Measurements from ENCODE around the gene CLMN.
A peak's percentile ranks its signal among the peaks of the same experiment; 100 is the strongest.
"Not testable (repeated sequence)": the region's sequence is repeated elsewhere in the genome, so short reads cannot be mapped to it uniquely, and the experiment has no call there.

The CLMN gene

DNA sequence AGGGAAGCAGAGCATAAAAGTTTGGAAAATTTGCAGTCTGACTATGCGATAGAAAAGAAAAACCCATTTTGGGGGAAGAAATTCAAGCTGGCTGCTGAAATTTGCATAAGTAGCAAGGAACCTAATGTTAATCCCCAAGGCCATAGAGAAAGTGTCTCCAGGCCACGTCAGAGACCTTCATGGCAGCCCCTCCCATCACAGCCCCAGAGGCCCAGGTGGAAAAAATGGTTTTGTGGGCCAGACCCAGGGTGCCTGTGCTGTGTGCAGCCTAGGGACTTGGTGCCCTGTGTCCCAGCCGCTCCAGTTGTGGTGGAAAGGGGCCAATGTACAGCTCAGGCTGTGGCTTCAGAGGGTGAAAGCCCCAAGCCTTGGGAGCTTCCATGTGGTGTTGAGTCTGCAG, 35.9 kb downstream of the CLMN start:
- not testable (repeated sequence) for DNase-seq

DNA sequence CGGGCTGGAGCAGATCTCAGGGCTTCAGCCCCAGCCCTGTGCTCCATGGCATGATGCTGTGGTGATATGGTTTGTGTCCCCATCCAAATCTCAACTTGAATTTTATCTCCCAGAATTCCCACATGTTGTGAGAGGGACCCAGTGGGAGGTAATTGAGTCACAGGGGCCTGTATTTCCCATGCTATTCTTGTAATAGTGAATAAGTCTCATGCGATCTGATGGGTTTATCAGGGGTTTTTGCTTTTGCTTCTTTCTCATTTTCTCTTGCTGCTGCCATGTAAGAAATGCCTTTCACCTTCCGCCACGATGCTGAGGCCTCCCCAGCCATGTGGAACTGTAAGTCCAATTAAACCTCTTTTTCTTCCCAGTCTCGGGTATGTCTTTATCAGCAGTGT, 36.7 kb downstream of the CLMN start:
- DNase-seq: not testable (repeated sequence)

DNA sequence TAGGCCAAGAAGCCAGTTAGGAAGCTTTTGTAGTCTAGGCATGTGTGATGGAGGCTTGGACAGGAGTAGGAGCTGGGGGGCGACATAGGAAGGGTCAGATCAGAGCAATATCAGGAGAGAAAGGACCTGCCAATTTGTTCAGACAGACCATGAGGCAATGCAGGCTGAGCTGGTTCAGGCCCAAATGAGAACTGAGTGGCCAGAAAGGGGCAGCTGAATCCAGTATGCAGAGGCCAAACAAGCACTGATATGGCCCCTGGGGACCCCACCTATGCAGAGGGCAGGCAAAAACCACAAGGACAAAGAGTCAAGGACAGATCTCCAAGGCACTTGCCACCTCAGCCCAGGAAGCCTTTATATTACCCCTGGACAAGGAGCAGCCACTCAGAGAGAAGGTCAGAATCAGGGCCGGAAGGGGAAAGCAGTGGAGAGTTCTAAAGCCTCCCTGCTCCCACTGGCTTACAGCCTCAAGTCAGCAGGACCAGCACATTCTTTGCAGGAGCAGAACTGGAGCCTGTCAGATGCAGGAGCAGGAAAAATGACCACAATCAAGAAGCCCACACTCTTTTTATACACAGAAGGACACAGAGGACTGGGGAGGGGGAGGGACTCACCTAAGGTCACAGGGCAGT, 37.2 kb downstream of the CLMN start:
- DNase-seq: no peak

DNA sequence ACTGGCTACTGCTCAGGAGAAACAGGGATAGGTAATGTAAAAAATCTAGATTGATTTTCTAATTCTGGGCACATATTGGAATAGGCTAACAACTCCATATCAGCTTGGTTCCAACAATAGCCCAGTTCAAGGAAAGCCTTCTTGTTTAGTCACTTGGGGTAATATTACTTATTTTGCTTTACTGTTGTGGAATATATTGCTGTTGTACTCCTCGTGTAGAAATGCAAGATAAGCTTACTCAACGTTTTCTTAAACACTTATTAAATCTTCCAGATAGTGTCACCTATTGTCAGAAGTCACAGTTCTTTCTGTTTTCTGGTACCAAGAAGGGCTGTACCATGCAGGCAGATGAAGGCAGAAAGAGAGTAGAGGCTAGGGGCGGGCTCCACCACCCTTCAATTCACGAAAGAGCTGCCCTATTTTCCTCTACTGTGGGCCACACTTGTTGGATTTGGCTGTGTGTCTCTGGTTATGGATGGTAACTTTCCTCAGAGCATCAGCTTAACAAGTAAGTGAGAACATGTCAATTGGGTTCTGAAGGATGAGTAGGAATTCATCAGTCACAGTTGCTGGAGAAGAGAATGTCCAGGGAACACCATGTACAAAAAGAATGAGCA, 38.0 kb downstream of the CLMN start:
- DNase-seq: no peak

DNA sequence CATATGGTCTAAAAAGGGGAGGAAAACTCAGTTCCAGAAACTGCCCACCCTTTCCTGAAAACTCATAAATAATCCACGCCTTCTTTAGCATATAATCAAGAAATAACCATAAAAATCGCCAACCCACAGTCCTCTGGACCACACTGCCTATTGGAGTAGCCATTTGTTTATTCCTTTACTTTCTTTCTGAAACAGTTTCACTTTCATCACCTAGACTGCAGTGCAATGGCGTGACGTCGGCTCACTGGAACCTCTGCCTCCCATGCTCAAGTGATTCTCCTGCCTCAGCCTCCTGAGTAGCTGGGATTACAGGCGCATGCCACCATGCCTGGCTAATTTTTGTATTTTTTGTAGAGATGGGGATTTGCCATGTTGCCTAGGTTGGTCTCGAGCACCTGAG, 44.2 kb downstream of the CLMN start:
- no peak for DNase-seq

DNA sequence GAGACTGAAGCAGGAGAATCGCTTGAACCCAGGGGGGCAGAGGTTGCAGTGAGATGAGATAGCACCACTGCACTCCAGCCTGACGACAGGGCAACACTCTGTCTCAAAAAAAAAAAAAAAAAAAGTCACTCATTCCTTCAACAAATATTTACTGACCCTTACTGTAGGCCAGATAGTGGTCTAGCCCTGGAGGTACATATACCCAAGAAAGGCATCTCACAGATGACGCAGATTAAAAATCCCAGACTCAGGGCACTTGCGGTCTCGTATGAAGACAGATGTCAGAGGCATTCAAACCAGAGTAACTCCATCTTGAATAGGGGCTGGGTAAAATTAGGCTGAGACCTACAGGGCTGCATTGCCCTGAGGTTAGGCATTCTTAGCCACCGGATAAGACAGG, 44.8 kb downstream of the CLMN start:
- no peak for DNase-seq

DNA sequence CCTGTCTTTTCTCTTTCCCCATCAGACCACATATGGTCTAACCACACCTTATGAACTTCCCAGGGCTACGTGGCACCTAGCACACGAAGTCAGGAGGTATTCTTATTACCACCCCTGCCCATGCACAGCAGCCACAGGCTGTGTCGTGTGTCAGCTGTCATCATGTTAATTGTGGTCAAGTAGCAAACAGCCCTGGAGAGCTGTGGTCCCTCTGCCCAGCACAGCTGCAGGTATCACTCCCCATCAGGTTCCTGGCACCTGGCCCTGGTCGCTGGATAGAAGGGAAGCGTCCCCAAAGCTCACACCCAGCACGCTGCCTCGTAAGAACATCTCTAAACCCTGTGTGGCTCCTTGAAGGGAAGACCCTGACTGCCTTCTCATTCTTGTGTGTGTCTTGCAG, 45.4 kb downstream of the CLMN start:
- peak; percentile 54 for DNase-seq

DNA sequence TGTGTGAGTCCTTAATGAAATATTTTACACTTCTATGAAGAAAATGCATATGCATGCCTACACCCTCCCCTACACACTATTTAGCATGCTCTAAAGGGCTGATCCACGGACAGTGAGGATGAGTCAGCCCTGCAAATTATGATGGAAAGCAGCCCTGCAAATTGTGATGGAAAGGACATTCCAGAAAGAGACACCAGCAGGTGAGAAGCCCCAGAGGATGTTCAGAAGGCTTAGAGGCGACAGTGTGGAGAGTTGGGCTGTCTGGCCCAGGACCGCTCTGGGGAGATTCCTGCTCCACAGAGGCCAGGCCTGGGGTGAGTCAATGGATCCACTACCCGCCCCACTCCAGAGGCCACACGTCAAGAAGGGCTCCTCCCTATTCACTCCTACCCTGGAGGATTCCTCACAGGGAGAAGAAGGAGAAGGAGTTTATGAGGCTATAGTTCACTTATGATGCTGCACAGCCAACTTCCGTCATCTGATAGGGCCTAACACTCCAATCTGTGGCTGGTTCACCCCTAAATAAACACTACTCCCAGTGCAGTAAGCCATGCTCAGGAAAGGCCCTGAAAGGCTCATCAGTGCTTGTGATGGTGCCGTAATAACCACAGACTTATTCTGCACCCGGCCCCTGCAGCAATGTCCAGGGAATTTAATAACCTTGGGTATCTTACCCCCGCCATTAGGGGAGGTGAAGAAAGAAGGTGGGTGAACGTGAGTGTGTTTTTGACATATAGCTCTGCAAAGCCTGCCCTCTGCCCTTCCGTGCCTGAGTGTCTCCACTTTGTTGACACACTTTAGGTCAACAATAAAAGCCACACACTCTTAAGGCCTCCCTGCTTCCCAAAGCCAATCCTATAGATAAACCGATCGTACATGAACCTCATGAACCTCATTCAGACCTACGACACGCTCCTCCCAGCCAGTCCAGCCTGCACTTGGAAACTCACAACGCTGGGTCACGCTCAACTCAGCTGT, 46.4 kb downstream of the CLMN start:
- DNase-seq: peak; percentile 27

DNA sequence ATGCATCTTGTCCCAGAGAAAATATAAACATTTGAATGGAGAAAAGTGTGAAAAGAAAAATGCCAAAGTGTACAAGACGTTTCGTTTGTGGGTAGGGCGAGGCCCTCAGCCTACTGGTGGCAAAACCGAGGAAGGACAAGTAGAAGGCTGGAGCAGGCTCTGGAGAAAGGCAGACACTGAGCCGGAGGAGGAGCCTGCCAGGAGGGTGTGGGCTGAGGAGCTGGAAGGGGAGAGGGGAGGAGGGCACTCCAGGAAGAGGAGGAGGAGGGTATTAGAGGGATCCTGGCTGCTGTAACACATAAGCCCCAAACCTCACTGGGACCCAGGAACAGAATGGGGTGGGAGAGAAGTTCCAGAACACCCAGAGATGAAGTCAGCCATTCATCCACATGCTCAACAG, 47.7 kb downstream of the CLMN start:
- DNase-seq: no peak

DNA sequence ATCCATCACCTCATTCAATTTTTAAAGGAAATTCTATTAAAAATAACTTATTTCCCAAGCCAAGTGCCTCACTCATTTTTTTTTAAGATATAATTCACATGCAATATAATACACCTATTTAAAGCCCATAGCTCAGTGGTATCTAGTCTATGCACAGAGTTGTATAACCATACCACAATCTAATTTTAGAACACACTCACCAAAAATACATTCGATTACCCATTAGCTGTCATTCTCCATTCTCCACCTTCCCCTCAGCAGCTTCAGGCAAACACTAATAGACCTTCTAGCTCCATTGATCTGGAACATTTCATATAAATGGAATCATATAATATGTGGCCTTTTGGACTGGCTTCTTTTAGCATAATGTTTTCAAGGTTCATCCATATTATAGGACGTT, 49.5 kb downstream of the CLMN start:
- no peak for DNase-seq

DNA sequence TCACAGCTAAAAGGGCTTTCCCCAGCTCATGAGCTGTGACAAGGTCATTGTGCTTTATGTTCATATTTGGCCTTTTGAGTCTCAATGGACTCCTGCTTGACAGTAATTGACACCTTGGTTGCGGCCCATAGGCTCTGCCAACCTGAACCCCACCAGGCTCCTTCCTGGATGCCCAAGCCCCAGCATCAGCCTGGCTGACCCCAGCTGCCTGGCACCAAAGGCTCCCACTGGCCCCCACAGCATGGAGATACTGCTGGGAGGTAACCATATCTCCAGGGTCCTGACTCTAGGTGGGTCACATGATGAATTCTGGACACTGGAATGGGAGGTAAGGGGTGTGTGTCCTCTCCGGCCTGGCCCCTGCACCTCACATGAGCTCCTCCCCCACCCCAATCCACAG, 50.2 kb downstream of the CLMN start:
- DNase-seq: no peak

DNA sequence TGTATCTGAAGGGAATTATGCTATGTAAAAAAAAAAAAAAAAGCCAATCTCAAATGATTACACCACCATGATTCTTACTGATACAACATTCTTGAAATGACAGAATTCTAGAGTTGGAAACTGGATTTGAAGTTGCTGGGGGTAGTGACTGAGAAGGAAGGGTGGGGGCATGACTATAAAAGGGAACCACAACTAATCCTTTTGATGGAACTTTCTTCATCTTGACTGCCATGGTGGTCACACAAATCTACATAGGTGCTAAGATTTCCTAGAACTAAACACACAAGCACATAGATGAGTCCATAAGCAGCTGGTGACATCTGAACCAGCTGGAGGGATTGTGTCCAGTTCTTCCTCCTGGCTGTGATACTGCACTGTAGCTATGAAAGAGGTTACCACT, 51.4 kb downstream of the CLMN start:
- no peak for DNase-seq

DNA sequence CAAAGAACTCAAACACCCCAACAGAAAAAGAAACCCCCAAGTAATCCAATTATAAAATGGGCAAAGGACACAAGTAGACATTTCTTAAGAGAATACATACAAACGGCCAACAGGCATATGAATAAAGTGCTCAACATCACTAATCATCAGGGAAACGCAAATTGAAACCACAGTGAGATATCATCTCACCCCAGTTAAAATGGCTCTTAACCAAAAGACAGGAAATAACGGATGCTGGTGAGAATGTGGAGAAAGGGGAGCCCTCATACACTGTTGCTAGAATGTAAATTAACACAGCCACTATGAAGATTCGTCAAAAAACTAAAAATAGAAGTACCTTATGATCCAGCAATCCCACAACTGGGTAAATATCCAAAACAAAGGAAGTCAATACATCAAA, 52.4 kb downstream of the CLMN start:
- no peak for DNase-seq

DNA sequence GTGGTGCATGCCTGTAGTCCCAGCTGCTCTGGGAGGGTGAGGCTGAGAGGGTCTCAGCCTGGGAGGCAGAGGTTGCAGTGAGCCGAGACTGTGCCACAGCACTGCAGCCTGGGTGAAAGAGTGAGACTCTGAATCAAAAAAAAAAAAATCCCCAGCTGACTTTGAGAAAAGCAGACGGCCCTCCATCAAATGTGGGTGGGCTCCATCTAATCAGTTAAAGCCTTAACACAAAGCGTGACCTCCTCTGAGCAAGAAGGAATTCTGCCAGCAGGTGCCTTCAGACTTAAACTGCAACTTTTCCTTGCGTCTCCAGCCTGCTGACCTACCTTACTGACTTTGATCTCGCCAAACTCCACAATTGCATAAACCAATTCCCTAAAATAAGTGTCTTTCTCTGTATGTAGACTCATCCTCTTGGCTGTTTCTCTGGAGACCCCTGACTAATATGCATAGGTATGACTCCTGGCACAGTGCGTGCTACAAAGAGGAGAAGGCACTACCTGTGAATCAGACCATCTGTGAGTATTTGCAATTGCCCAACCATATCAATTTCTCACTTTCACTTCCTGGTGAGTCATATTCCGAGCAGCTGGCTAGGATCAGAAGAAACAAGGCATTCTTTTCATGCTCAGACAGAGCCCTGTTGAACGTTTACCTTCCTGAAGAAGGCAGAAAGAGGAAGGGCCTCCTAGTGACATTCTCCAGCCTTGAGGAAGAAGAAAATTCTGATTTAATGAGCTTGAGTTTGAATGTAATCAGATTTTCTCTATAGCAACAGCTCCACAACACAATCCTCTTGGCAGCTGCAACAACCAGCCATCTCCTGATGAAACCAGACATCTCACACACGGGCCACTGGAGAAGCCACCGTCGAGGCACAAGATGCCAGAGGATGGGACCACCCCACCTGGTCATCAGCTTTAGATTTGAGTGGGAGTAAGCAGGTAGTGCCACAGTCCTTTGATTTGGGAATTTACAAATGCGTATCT, 54.3 kb downstream of the CLMN start:
- DNase-seq: peak; percentile 60

DNA sequence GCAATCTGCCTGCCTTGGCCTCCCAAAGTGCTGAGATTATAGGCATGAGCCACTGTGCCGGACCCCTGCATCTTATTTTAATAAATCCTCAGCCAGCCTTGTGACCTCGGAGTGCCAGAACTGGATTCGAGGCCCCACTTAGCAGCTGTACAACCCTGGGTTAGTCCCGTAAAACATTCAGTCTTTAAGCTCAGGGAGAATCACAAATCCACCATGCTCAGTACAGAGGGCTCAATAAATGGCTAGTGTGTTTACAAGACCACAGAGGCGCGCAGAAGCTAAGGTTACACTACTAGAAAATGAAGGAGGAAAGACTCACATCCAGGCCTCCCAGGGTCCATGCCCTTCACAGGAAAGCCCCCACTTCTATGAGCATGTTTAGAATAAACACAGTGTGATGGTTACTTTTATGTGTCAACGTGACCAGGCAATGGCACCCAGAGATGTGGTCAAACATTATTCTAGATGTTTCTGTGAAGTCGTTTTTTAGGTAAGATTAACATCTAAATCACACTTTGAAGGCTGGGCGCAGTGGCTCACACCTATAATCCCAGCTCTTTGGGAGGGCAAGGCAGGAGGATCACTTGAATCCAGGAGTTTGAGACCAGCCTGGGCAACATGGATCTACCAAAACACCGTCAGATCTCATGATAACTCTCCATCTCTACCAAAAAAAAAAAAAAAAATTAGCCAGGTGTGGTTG, 55.3 kb downstream of the CLMN start:
- no peak for DNase-seq

DNA sequence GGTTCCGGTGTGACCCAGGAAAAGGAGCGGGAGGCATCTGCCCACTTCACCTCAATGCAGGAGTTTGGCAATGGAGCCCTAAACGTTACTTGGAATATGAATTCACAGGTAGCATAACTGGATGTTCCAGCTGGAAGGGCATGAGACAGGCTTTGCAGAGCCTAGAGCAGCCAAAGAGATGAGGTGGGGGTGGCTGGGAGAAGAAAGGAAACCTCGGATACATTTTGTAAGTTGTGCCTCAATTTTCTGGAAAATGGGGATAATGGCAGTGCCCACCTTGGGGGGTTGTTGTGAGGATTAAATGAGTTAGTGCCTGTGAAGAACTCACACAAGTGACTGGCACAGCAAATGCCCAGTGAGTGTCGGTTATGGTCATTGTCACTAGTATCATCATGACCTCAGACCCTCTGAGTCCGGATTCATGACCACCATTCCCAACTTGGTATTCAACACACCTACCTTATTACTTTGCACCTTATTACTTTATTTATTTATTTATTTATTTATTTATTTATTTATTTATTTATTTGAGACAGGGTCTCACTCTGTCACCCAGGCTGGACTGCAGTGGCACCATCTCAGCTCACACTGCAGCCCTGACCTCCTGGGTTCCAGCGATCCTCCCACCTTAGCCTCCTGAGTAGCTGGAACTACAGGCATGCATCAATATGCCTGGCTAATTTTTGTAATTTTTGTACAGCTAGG, 56.0 kb downstream of the CLMN start:
- no peak for DNase-seq

DNA sequence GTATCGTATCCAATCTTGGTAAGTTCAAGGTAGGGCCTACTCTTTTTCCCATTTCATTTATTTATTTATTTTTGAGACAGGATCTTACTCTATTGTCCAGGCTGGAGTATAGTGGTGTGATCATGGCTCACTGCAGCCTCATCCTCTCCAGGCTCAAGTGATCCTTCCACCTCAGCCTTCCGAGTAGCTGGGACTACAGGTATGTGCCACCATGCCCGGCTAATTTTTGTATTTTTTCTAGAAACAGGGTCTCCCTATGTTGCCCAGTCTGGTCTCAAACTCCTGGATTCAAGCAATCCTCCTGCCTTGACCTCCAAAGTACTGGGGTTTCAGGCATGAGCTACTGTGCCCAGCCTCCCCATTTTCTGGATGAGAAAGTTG, 57.2 kb downstream of the CLMN start:
- DNase-seq: no peak

DNA sequence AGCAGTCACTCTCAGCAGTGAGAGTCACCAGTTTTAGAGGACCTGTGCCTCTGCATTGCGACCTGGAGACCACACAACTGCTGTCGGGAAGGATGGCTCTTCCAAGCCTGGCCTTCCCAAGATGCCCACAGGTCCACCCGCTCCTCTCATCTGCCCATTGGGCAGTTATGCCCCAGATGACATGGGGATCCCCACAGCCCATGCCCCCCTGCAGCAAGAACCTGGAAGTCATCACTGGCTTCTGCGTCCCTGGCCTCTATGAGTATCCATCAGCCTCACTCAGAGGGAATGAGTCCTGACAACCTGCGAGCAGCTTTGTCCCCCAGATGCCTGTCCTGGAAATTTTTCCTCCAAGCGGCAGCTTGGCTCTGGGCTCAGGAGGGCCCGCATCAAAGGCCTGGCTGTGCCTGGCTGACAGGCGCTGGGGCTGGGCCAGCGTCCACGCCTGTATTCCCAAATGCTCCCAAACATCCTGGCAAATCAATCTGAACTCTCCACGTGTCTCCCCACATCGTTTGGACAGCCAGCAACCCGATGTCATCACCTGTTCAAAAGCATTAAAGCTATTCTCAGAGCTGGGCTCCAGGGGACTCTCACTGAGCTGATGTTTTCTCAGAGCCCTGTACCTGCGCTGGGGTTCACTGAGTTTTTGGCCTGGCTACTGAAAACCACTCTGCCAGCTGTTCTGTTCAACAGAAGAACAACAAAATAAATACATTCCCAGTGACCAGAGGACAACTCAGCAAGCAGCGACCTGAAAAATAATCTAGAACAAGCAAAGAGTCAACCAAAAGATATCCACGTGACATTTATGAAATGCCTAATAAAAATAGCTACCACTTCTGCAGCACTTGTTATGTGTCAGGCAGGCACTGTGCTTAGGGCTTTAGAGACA, 57.8 kb downstream of the CLMN start:
- no peak for DNase-seq

DNA sequence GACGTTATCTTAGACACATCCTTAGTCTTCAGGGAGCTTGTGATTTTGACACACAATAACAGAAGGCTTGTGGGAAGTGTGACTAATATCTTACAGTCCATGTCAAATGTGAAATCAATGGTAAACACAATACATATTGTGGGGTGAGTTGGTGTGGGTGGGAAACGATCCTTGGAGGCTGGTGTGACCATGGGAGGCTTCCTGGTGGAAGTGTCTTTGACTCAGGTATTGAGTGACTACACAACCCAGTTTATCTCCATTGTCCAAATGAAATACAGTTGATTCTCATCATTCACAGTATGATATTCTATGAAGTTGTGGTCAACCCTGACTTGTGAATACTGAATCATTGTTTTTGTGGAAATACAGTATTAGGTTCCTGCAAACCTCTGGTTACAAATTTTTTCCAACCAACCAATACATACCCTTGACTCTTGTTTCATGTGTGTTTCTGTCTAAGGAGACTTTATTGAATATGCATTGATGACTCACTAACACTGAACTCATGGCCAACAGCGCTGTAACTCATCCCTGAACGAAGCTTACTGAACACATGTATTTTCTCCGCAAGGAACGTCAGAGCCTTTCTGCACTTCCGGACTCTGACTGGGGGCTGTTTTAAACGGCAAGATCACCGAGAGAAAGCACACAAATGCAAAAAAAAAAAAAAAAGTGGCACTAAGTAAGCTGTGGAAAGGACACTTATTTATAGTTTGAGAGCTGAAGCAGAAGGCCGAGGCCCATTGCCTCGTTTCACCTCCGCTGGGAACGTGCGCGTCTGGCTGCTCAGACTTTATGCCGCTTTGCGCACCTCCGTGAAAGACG, 59.0 kb downstream of the CLMN start:
- no peak for DNase-seq
